Activated CD8-positive, alpha-beta T cell treated with anti-CD3 and anti-CD28 coated beads for 36 hours (primary cell): ENCODE data around the gene LMNA. TPM values are rescaled to one million over a fixed set of nuclear protein-coding genes. Genes with fewer than 3 reads are reported as not detected.
A peak's percentile ranks its signal among the peaks of the same experiment; 100 is the strongest.

Experiments used
- ATAC-seq: fragments of 200-7000 bp; cut with Tn5 transposase; one replicate; pipeline ENCODE4 v1.10.0; 2021; ENCODE audit warnings: mild to moderate bottlenecking, moderate library complexity
- CTCF ChIA-PET: fragments of 350-600 bp; sonication (Branson Sonifier 250); formaldehyde crosslinking; loops from one replicate; lab custom pipeline; 2021; ENCODE audit warnings: antibody characterized with exemption; lab: Charles Lee
- POLR2A ChIA-PET: fragments of 350-600 bp; sonication (Branson Sonifier 250); formaldehyde crosslinking; loops from one replicate; lab custom pipeline; 2021; ENCODE audit warnings: antibody characterized with exemption; lab: Charles Lee
- DNase-seq: peaks from one replicate; pipeline ENCODE4 v3.0.0-alpha.2; 2020
- H3K27ac Mint-ChIP-seq: one replicate; pipeline ENCODE4 v1.8.0; 2021; ENCODE audit warnings: mild to moderate bottlenecking, mixed read lengths
- H3K27me3 Mint-ChIP-seq: one replicate; pipeline ENCODE4 v1.8.0; 2021; ENCODE audit warnings: mixed read lengths
- H3K36me3 Mint-ChIP-seq: one replicate; pipeline ENCODE4 v1.8.0; 2021; ENCODE audit warnings: low read depth, mixed read lengths
- H3K4me1 Mint-ChIP-seq: one replicate; pipeline ENCODE4 v1.8.0; 2021; ENCODE audit warnings: low read depth, mixed read lengths
- H3K4me3 Mint-ChIP-seq: one replicate; pipeline ENCODE4 v1.8.0; 2021; ENCODE audit warnings: mild to moderate bottlenecking, moderate library complexity, mixed read lengths
- H3K9me3 Mint-ChIP-seq: one replicate; pipeline ENCODE4 v1.8.0; 2021; ENCODE audit warnings: mixed read lengths
- CTCF ChIP-seq: fragments of 200-600 bp; IDR thresholded peaks from one replicate; pipeline ENCODE4 v1.8.0; 2022; ENCODE audit warnings: antibody characterized with exemption, mild to moderate bottlenecking
- intact Hi-C: fragments of 100-400 bp; cut with micrococcal nuclease; formaldehyde crosslinking; loops from one replicate; pipeline ENCODE4 v1.10.0; 2022
- total RNA-seq, 2 experiments: library from RNA; stranded (reverse); gene quantifications; one replicate each; pipeline ENCODE4 v1.2.3, GENCODE V29; 2021

LMNA gene
- total RNA-seq, 2 experiments from 2014 or later, result 51.8 to 56.6 TPM

DNA sequence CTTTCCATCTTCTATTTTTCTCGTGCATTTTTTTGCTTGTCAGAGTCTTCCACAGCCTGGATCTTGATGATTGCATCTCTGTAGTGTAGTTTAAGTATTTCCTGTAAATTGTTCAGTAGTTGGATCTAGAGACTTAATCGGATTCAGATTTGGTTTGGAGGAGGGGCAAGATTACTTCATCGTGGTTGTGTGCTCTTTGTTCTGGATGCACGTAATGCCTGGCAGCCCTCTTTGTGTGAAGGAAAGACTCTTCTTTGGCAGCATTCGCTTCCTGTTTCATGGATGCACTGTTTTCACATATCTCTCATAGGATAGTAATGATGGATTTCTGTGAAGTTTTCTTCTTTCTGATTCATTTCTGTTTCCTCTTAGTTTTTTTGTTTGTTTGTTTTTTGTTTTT, 53.0 kb downstream of the LMNA start:
- CTCF ChIA-PET, result interaction anchor here (1.4 kb wide), 1 partner anchor 102 kb away, joined by 3 read pairs; no protein-coding TSS in a partner anchor
- POLR2A ChIA-PET, result no interaction called here
- H3K27ac Mint-ChIP-seq, result no peak overlapping the region

GRCh38 chr1:156172696-156173470, 58.4 kb downstream of the LMNA start:
- no peak overlapping the region for H3K27ac Mint-ChIP-seq
- no peaks in the 10 kb centered on the region for H3K27me3 Mint-ChIP-seq
- no peak for DNase-seq
- POLR2A ChIA-PET, result interaction anchor here (0.7 to 1.0 kb wide), 3 partner anchors 10 to 64 kb away, joined by 3 to 4 read pairs (median 3); no protein-coding TSS in a partner anchor
- no peaks in the 10 kb centered on the region for H3K9me3 Mint-ChIP-seq
- no peak overlapping the region for H3K4me3 Mint-ChIP-seq
- TF ChIP-seq CTCF, result no peak
- ATAC-seq, result peak; percentile 20
- peaks cover 5% of the 10 kb centered on the region for H3K36me3 Mint-ChIP-seq
- intact Hi-C loops, result no loop called here
- peaks cover 21% of the 10 kb centered on the region for H3K4me1 Mint-ChIP-seq
- CTCF ChIA-PET, result interaction anchor here (0.9 to 2.5 kb wide), 8 partner anchors 8 to 82 kb away, joined by 3 to 11 read pairs (median 4); no protein-coding TSS in a partner anchor

More for the DNA sequence above, 53.0 kb downstream of the LMNA start:
- H3K4me3 Mint-ChIP-seq, result no peak overlapping the region
- peaks cover 12% of the 10 kb centered on the region for H3K4me1 Mint-ChIP-seq
- ATAC-seq (no peak), DNase-seq (no peak)
- no peaks in the 10 kb centered on the region for H3K27me3 Mint-ChIP-seq
- peaks cover 4% of the 10 kb centered on the region for H3K9me3 Mint-ChIP-seq
- TF ChIP-seq CTCF, result no peak
- H3K36me3 Mint-ChIP-seq, result peaks cover 25% of the 10 kb centered on the region
- intact Hi-C loops, result no loop called here

DNA sequence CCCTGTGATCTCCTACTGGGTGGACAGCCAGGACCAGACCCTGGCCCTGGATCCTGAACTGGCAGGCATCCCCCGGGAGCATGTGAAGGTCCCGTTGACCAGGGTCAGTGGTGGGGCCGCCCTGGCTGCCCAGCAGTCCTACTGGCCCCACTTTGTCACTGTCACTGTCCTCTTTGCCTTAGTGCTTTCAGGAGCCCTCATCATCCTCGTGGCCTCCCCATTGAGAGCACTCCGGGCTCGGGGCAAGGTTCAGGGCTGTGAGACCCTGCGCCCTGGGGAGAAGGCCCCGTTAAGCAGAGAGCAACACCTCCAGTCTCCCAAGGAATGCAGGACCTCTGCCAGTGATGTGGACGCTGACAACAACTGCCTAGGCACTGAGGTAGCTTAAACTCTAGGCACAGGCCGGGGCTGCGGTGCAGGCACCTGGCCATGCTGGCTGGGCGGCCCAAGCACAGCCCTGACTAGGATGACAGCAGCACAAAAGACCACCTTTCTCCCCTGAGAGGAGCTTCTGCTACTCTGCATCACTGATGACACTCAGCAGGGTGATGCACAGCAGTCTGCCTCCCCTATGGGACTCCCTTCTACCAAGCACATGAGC, 62.2 kb downstream of the LMNA start:
- intact Hi-C loops, result no loop called here
- no peak for DNase-seq
- ATAC-seq, result no peak
- Mint-ChIP-seq H3K27me3 (no peaks in the 10 kb centered on the region), H3K36me3 (peaks cover 7% of the 10 kb centered on the region), H3K4me3 (no peak overlapping the region), H3K9me3 (no peaks in the 10 kb centered on the region), H3K4me1 (peaks cover 28% of the 10 kb centered on the region), H3K27ac (no peak overlapping the region)
- ChIA-PET POLR2A (interaction anchor here (0.6 to 1.7 kb wide), 7 partner anchors 8 to 254 kb away, joined by 3 to 6 read pairs (median 3); partner anchors contain the start of gene PMF1), CTCF (interaction anchor here (1.3 kb wide), 1 partner anchor 24 kb away, joined by 3 read pairs; no protein-coding TSS in a partner anchor)
- no peak for TF ChIP-seq CTCF

- H3K27me3 Mint-ChIP-seq, result no peaks in the 10 kb centered on the region
- TF ChIP-seq CTCF, result no peak
- no peak overlapping the region for H3K4me3 Mint-ChIP-seq
- H3K36me3 Mint-ChIP-seq, result peaks cover 6% of the 10 kb centered on the region
- peak; percentile 78 for ATAC-seq
- POLR2A ChIA-PET, result interaction anchor here (0.6 to 1.8 kb wide), 3 partner anchors 14 to 35 kb away, joined by 3 to 5 read pairs (median 4); partner anchors contain the start of gene PMF1
- intact Hi-C loops, result no loop called here
- CTCF ChIA-PET, result interaction anchor here (1.4 kb wide), 1 partner anchor 31 kb away, joined by 4 read pairs; no protein-coding TSS in a partner anchor
- DNase-seq, result no peak
- no peaks in the 10 kb centered on the region for H3K9me3 Mint-ChIP-seq
- H3K27ac Mint-ChIP-seq, result peak overlapping the region; percentile 55
- H3K4me1 Mint-ChIP-seq, result peaks cover 19% of the 10 kb centered on the region
Measured at GRCh38 chr1:156177919-156178654, 63.6 kb downstream of the LMNA start.
